DMS114 treated with DMSO at 0.1 percent for 48 hours (cell line): ENCODE results near the gene SERP1.

Source experiments
- DNase-seq: peaks from one replicate; lab custom pipeline; 2025; ENCODE audit not compliant: unreplicated experiment; lab: John Stamatoyannopoulos, UW

SERP1 gene

GRCh38 chr3:150546226-150547044 is at the start of gene SERP1, which contains the start of gene EIF2A:
SERP1 (minus strand) TSS chr3:150546496; CDS start chr3:150546135, 361 bp downstream.
EIF2A (plus strand) TSS chr3:150546787; CDS start chr3:150546803, 16 bp downstream.
- peak; percentile 94 for DNase-seq

- no peak for DNase-seq
These were observed 47.9 kb upstream of the SERP1 start for GRCh38 chr3:150594150-150594549.

- DNase-seq = no peak
These were observed 43.5 kb upstream of the SERP1 start for GRCh38 chr3:150589759-150590158.

GRCh38 chr3:150588027-150588830 is 41.9 kb upstream of the SERP1 start:
- DNase-seq = no peak

GRCh38 chr3:150583028-150583427 is 36.7 kb upstream of the SERP1 start:
- DNase-seq = no peak

- no peak for DNase-seq
These were observed 36.3 kb upstream of the SERP1 start for GRCh38 chr3:150582620-150583019.

GRCh38 chr3:150581174-150581573 is 34.9 kb upstream of the SERP1 start:
- no peak for DNase-seq

- DNase-seq = no peak
These were observed 31.6 kb upstream of the SERP1 start for GRCh38 chr3:150577855-150578254.

GRCh38 chr3:150567328-150567727 is 21.0 kb upstream of the SERP1 start:
- no peak for DNase-seq

- no peak for DNase-seq
These were observed 17.9 kb upstream of the SERP1 start for GRCh38 chr3:150564243-150564642.

GRCh38 chr3:150557725-150558124 is 11.4 kb upstream of the SERP1 start:
- DNase-seq = no peak

- DNase-seq = no peak
These were observed 10.5 kb upstream of the SERP1 start for GRCh38 chr3:150556792-150557191.

- no peak for DNase-seq
These were observed 9.7 kb upstream of the SERP1 start for GRCh38 chr3:150555859-150556436.

- DNase-seq = no peak
These were observed 897 bp upstream of the SERP1 start for GRCh38 chr3:150547045-150547741.

GRCh38 chr3:150545419-150546225 is 674 bp downstream of the SERP1 start:
- no peak for DNase-seq

GRCh38 chr3:150544726-150545125 is 1.6 kb downstream of the SERP1 start:
- no peak for DNase-seq

- DNase-seq = no peak
These were observed 2.3 kb downstream of the SERP1 start for GRCh38 chr3:150544041-150544440.

GRCh38 chr3:150543531-150543930 is 2.8 kb downstream of the SERP1 start:
- no peak for DNase-seq

- DNase-seq = no peak
These were observed 3.2 kb downstream of the SERP1 start for GRCh38 chr3:150543128-150543527.

GRCh38 chr3:150540991-150541390 is 5.3 kb downstream of the SERP1 start:
- no peak for DNase-seq
